Embryonic facial prominence (tissue), 1 donor: ENCODE measurements around the gene NCEH1.
"Not testable (repeated sequence)": the region's sequence is repeated elsewhere in the genome, so short reads cannot be mapped to it uniquely, and the experiment has no call there.

ENCODE experiments used
- DNase-seq: peaks from one replicate; pipeline ENCODE4 v3.0.0-alpha.2; 2016; ENCODE audit errors: extremely low spot score

NCEH1 gene, protein sequence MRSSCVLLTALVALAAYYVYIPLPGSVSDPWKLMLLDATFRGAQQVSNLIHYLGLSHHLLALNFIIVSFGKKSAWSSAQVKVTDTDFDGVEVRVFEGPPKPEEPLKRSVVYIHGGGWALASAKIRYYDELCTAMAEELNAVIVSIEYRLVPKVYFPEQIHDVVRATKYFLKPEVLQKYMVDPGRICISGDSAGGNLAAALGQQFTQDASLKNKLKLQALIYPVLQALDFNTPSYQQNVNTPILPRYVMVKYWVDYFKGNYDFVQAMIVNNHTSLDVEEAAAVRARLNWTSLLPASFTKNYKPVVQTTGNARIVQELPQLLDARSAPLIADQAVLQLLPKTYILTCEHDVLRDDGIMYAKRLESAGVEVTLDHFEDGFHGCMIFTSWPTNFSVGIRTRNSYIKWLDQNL

DNA sequence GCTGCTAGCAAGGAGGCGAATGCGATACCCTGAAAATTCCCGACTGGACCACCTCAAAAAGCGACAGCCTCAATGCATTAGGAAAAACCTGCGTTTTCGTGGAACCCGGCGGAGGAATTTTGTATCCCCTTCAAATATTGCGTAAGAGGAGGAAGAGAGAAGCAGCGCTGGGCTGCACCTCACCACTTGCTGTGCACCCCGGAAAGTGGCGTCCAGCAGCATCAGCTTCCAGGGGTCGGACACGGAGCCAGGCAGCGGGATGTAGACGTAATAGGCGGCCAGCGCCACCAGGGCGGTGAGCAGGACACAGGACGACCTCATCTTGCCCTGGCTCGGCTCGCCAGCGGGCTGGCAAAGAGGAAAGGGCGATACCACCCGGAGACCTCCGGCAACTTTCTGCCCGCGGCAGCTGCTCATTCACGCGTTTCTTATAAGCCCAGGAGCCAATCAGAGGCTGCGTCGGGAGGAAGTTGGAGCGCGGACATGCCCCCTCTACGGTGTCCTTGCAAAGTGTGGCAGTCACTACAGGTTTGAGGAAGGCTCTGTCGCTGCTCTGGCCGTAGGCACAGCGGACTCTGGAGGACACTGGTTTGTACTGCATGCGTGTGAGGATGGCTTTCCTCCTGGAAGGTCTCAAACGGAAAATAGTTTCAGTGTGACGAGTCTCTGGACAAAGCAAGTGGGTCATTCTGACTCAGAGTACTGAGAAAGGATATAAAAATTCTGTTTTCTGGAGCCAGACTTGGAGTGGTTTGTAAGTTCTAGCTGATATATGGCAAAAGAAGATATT, at the start of gene NCEH1:
TSS of gene NCEH1 (minus strand) at position 404 of the 790 bp plus-strand sequence. CDS start at position 321, 83 bp downstream.
- DNase-seq: peak; percentile 77

GRCh38 chr3:172760416-172760815, 49.5 kb upstream of the NCEH1 start:
- DNase-seq: not testable (repeated sequence)

- DNase-seq: no peak
These were observed 42.3 kb upstream of the NCEH1 start for GRCh38 chr3:172753125-172753524.

DNA sequence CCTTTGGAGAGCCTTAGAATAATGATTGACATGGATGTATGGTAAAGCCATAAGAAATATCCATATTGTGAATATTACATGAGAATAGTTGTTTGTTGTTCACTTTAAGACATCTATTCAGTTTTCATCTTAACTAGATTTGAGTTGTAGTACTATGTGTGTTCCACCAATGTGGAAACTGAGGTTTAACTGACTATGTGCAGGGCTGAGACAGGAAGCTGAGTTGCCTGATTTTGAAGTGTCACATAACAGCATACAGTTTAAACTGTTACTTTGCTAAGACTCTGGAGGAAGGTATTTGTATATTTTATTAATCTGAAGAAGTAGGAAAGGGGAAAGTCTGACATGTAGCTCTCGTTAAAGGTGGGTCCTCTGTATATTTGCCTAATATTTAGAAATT, 41.8 kb upstream of the NCEH1 start:
- no peak for DNase-seq

GRCh38 chr3:172751175-172751704, 40.4 kb upstream of the NCEH1 start:
- no peak for DNase-seq

- DNase-seq: peak; percentile 98
These were observed 39.7 kb upstream of the NCEH1 start, which contains the start of gene ECT2 for GRCh38 chr3:172750368-172751174. Gene ECT2, plus strand, starts transcription at chr3:172750726. Its CDS starts 3,805 bp downstream, at chr3:172754531.

DNA sequence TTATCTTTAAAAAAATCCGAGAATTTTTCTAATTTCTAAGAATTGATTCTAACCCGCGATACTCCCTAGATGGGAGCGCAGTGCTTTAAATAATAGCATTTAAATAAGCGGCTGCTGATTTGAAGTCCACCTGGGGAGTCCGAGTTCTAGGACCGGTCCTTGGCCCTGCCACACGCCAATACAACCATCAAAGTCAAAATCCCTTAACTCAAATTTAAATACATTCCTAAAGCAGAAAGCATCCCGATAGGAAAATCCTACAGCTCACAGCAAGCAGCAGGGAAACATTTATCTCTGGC, 39.2 kb upstream of the NCEH1 start:
- DNase-seq: no peak

- no peak for DNase-seq
These were observed 38.5 kb upstream of the NCEH1 start for GRCh38 chr3:172749230-172749965.

DNA sequence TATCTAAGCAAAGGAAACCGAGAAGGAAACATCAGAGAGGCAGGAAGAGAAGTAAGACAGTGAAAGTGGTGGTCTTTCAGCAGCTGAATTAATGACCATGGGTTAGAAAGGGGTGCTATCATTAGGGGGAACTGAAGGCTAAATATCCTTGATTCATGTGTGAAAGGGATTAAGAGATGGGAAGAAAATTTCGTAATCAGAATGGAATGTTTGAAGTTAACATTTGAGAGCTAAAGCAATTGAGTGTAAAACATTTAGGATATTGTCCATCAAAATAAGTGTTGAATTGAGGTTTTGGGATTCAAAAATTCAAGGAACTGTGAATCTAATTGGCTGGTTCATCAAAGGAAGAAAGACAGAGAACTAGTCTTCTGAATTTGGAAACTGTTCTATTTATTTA, 35.6 kb upstream of the NCEH1 start:
- DNase-seq: no peak

- no peak for DNase-seq
These were observed 28.6 kb upstream of the NCEH1 start for GRCh38 chr3:172739462-172739861.

DNA sequence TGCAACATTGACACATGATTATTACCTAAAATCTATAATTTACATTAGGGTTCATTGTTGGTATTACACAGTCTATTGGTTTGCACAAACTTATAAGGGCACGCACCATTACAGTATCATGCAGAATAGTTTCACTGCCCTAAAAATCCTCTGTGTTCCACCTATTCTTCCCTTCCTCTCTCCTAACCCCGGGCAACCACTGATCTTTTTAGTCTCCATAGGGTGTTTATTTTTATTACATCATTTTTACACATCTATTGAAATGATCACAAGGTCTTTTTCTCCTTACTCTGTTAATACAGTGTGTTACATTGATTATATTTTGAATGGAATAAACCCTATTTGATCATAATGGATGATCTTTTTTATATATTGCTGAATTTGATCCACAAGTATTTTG, 24.1 kb upstream of the NCEH1 start:
- DNase-seq: no peak

DNA sequence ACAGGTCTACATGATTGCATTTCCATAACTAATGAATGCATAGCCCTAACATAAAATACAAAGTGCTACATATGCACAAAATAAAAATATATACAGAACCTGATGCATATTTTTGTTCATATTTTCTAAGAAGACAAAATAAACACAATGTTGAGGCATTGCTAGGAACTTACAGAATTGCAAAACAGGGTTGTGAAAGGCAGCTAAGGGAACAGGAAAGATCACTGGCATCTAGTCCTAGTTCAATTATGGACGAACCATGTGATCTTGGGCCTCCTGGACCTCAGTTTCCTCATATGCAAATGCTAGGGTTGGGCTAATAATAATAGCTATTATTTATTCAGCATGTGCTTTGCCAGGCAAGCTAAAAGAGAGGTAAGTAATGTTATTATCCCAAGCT, 15.5 kb upstream of the NCEH1 start:
- DNase-seq: no peak

DNA sequence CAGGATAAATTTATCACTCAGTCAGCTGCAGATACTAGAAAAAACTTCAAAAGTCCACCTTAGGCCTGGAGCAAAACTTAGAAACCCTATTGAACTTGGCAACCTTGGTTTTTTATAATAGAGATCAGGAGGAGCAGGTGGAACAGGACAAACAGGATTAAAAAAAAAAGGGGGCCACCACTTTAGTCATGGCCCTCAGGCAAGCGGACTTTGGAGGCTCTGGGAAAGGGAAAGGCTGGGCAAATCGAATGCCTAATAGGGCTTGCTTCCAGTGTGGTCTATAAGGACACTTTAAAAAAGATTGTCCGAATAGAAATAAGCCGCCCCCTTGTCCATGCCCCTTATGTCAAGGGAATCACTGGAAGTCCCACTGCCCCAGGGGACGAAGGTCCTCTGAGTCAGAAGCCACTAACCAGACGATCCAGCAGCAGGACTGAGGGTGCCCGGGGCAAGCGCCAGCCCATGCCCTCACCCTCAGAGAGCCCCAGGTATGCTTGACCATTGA, 11.7 kb upstream of the NCEH1 start:
- DNase-seq: not testable (repeated sequence)

DNA sequence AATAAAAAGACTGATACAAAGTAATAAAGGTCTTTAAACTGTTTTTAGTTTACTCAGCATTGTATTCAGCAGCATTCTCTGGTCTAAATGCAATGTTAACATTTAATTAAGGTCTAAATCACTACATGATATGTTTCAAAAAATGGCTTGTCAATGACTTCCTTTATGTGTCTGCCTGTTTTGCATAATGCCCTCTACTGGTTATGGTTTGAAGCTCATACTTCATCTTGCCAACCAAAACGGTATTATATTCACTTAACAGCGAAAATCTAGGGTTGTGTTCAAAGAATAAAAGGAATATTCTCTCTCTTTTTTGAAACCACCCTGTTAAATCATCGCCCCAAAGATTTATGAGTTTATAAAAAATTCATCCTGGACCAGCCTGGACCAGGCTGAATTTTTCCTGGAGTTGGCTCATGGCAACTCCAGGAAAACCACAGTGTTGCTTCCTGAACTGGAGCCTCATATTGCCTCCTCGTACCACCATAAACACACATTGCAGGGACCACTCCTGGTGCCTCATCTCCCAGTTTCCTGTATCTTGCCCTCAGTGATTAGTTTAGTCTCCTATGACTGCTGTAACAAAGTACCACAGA, 6.7 kb upstream of the NCEH1 start:
- DNase-seq: no peak

GRCh38 chr3:172716476-172716875, 5.6 kb upstream of the NCEH1 start:
- no peak for DNase-seq

DNA sequence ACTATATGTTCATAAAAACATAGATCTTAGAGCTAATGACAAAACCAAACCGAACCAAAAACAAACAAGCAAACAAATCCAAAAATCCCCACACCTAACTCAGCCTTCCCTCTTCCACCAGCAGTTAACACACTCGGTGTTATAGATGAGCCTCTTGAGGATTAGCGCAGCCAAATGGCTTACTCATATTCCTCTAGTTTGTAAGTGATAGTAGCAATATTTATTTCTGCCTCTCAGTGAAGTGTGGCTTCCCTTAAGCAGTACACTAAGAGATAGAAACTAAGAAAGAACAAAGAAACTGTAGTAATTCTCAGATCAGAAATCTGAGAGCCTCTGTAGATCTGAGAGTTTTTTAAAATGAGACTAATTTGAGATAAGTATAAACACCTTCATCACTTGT, 2.4 kb upstream of the NCEH1 start:
- no peak for DNase-seq

GRCh38 chr3:172711454-172711795, 558 bp upstream of the NCEH1 start:
- DNase-seq: no peak

- DNase-seq: no peak
These were observed 848 bp downstream of the NCEH1 start for GRCh38 chr3:172709774-172710663.

DNA sequence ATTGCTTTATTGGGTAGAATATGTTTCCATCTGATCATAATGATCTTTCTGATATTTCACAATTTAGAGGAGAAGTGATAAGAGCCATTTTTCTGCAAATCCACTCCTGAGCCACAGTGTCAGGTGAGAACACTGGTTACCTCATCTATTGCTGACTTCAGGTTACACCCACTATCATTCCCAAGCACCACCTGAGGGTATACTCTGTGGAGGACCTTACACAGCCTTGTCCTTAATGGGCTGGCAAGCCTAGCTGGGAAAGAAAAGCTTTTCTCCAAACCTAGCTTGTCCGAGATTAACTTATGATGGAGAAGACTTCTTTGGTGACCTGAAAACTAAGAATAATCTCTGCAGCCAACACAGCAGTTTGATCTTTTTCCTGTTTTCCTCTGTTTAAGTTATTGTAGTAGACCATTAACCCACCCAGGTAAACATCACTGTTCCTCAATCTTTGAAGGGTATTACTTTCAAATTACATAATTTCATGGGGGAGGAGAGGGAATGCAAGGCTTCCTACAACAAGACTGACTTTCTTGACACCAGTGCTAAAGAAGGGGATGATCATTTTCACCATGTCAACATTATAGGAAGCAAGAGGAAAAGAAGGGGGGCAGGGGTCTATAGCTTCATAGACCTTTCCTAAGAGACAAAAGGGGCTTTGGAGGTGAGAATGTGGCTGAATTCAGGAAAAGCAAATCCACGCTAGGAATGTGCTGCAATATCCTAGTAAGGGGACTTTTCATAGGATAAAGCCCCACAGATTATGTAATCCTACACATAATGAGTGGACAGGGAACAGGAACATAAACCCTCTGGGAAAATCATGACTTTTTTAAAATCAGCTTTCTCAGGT, 1.7 kb downstream of the NCEH1 start:
- no peak for DNase-seq
